H1 (cell line): ENCODE data around the gene FNDC3A. TPM values are rescaled to one million over a fixed set of nuclear protein-coding genes. Genes with fewer than 3 reads are reported as not detected.

ENCODE experiments used
- CTCF ChIA-PET: fragments of 300-600 bp; sonication (Branson Sonifier 250); formaldehyde crosslinking; loops from one replicate; lab custom pipeline; 2021; ENCODE audit not compliant: partially characterized antibody; lab: Charles Lee
- POLR2A ChIA-PET: fragments of 300-600 bp; sonication (Branson Sonifier 250); formaldehyde crosslinking; loops from one replicate; lab custom pipeline; 2021; ENCODE audit warnings: inconsistent platforms; ENCODE audit not compliant: partially characterized antibody; lab: Charles Lee
- DNase-seq, 2 experiments: peaks; one replicate each; pipeline versions ENCODE4 v3.0.0 to v3.0.0-alpha.2; 2010 to 2022; ENCODE audit warnings: low spot score in 2 of 2, low read depth in 1 of 2, mixed read lengths in 1 of 2
- FAIRE-seq: peaks from 2 replicates; lab custom pipeline; 2011; peaks lifted over from hg19 to GRCh38; lab: Jason Lieb, UNC
- H2AFZ ChIP-seq: 2 replicates; pipeline ENCODE4 v1.8.1; 2012; ENCODE audit warnings: low read length, inconsistent platforms
- H2AK5ac ChIP-seq: 2 replicates; pipeline ENCODE4 v1.6.1; 2013; ENCODE audit warnings: low read depth, low read length
- H2BK120ac ChIP-seq: replicated peaks from 2 replicates; pipeline ENCODE3; 2013; ENCODE audit warnings: low read depth, low read length, inconsistent platforms
- H2BK12ac ChIP-seq: 2 replicates; pipeline ENCODE4 v1.6.1; 2013; ENCODE audit warnings: low read depth, low read length
- H2BK15ac ChIP-seq: 2 replicates; pipeline ENCODE4 v1.6.1; 2013; ENCODE audit warnings: low read length
- H2BK20ac ChIP-seq: 2 replicates; pipeline ENCODE4 v1.6.1; 2013; ENCODE audit warnings: low read length
- H2BK5ac ChIP-seq: 2 replicates; pipeline ENCODE4 v1.6.1; 2013; ENCODE audit warnings: low read depth, low read length
- H3K14ac ChIP-seq: 2 replicates; pipeline ENCODE4 v1.6.1; 2013; ENCODE audit warnings: inconsistent platforms; ENCODE audit not compliant: insufficient read length
- H3K18ac ChIP-seq: 2 replicates; pipeline ENCODE4 v1.6.1; 2013; ENCODE audit warnings: low read length; ENCODE audit errors: extremely low read depth
- H3K23ac ChIP-seq: 2 replicates; pipeline ENCODE4 v1.6.1; 2013; ENCODE audit warnings: inconsistent platforms; ENCODE audit not compliant: insufficient read length
- H3K23me2 ChIP-seq: 2 replicates; pipeline ENCODE4 v1.6.1; 2013; ENCODE audit warnings: low read depth, low read length
- H3K27ac ChIP-seq: 2 replicates; pipeline ENCODE4 v1.6.1; 2011; ENCODE audit warnings: low read depth, low read length, inconsistent platforms
- H3K27me3 ChIP-seq, 4 experiments: replicated peaks in 1 of 4; 1 replicate in 1 of 4; 2 replicates in 3 of 4; pipeline versions ENCODE4 v1.6.1 to v1.8.1; 2011 to 2013; ENCODE audit warnings: low read length in 3 of 4, mild to moderate bottlenecking in 3 of 4, inconsistent platforms in 2 of 4, mixed read lengths in 2 of 4, moderate library complexity in 1 of 4; ENCODE audit not compliant: control insufficient read depth in 3 of 4, insufficient read depth in 3 of 4; ENCODE audit errors: extremely low read depth in 1 of 4
- H3K36me3 ChIP-seq, 4 experiments: 2 replicates each; pipeline versions ENCODE4 v1.6.1 to v1.8.1; 2011 to 2013; ENCODE audit warnings: mild to moderate bottlenecking in 4 of 4, low read length in 3 of 4, moderate library complexity in 2 of 4, control low read depth in 1 of 4, inconsistent platforms in 1 of 4; ENCODE audit not compliant: insufficient read depth in 4 of 4, control insufficient read depth in 2 of 4
- H3K4ac ChIP-seq: replicated peaks from 2 replicates; pipeline ENCODE3; 2013; ENCODE audit warnings: low read length, low read depth, mixed read lengths, inconsistent platforms; ENCODE audit not compliant: insufficient read length
- H3K4me1 ChIP-seq, 4 experiments: replicated peaks in 1 of 4; 1 replicate in 1 of 4; 2 replicates in 3 of 4; pipeline versions ENCODE4 v1.6.1 to v1.8.1; 2011 to 2013; ENCODE audit warnings: low read length in 3 of 4, inconsistent platforms in 2 of 4, mixed read lengths in 1 of 4; ENCODE audit not compliant: insufficient read depth in 4 of 4, control insufficient read depth in 3 of 4
- H3K4me2 ChIP-seq, 2 experiments: 2 replicates each; pipeline versions ENCODE4 v1.6.1 to v1.8.1; 2011 to 2013; ENCODE audit warnings: low read depth in 2 of 2, low read length in 2 of 2, control low read depth in 1 of 2, inconsistent platforms in 1 of 2, mild to moderate bottlenecking in 1 of 2; ENCODE audit not compliant: insufficient read depth in 1 of 2
- H3K4me3 ChIP-seq, 4 experiments: fragments of 200-600, 300-600 bp in 1 of 4; sonication (generic), shearing (Covaris generic), sonication (Bioruptor Twin) in 1 of 4; 2 replicates each; pipeline versions ENCODE4 v1.5.1 to v1.8.1; 2011 to 2016; ENCODE audit warnings: low read length in 4 of 4, low read depth in 3 of 4, control low read depth in 2 of 4, inconsistent platforms in 2 of 4, mild to moderate bottlenecking in 2 of 4, mixed read lengths in 1 of 4, moderate library complexity in 1 of 4; ENCODE audit not compliant: insufficient read depth in 2 of 4; ENCODE audit errors: extremely low read depth in 1 of 4
- H3K56ac ChIP-seq: replicated peaks from 2 replicates; pipeline ENCODE3; 2013; ENCODE audit warnings: low read depth, mild to moderate bottlenecking, mixed read lengths, low read length, inconsistent platforms; ENCODE audit not compliant: insufficient read length
- H3K79me1 ChIP-seq: 2 replicates; pipeline ENCODE4 v1.6.1; 2013; ENCODE audit warnings: low read depth, low read length, control low read depth
- H3K79me2 ChIP-seq, 2 experiments: 2 replicates each; pipeline versions ENCODE4 v1.6.1 to v1.8.1; 2012 to 2013; ENCODE audit warnings: low read length in 2 of 2, mild to moderate bottlenecking in 2 of 2, inconsistent platforms in 1 of 2; ENCODE audit not compliant: insufficient read depth in 2 of 2, control insufficient read depth in 1 of 2
- H3K9ac ChIP-seq, 4 experiments: replicated peaks in 1 of 4; 1 replicate in 1 of 4; 2 replicates in 3 of 4; pipeline versions ENCODE4 v1.6.1 to v1.8.1; 2011 to 2013; ENCODE audit warnings: low read depth in 3 of 4, low read length in 3 of 4, control low read depth in 2 of 4, mild to moderate bottlenecking in 2 of 4, moderate library complexity in 2 of 4, inconsistent platforms in 1 of 4; ENCODE audit errors: extremely low read depth in 1 of 4
- H3K9me3 ChIP-seq, 2 experiments: 2 replicates each; pipeline versions ENCODE4 v1.6.1 to v1.8.1; 2012 to 2013; ENCODE audit warnings: mild to moderate bottlenecking in 2 of 2, moderate library complexity in 2 of 2, control low read depth in 1 of 2, inconsistent platforms in 1 of 2, low read depth in 1 of 2, low read length in 1 of 2, mixed read lengths in 1 of 2; ENCODE audit not compliant: insufficient read depth in 2 of 2
- H4K20me1 ChIP-seq, 2 experiments: replicated peaks in 1 of 2; 2 replicates each; pipeline versions ENCODE3 to v1.8.1; 2011 to 2013; ENCODE audit warnings: inconsistent platforms in 2 of 2, low read length in 2 of 2, mild to moderate bottlenecking in 1 of 2; ENCODE audit not compliant: insufficient read depth in 2 of 2, control insufficient read depth in 1 of 2
- H4K5ac ChIP-seq: 2 replicates; pipeline ENCODE4 v1.6.1; 2013; ENCODE audit warnings: low read length, low read depth, mixed read lengths, inconsistent platforms; ENCODE audit not compliant: insufficient read length
- H4K8ac ChIP-seq: 2 replicates; pipeline ENCODE4 v1.8.0; 2013; ENCODE audit warnings: mild to moderate bottlenecking, moderate library complexity, low read length, inconsistent platforms; ENCODE audit not compliant: insufficient read depth; ENCODE audit errors: extremely low read depth
- H4K91ac ChIP-seq: replicated peaks from 2 replicates; pipeline ENCODE3; 2013; ENCODE audit warnings: low read length, mixed read lengths, inconsistent platforms; ENCODE audit not compliant: insufficient read length
- CHD2 ChIP-seq: IDR thresholded peaks from 2 replicates; pipeline ENCODE4 v1.6.1; 2012; ENCODE audit warnings: low read length, improper control_type of control experiment
- EGR1 ChIP-seq: IDR thresholded peaks from 2 replicates; pipeline ENCODE4 v1.6.1; 2011; ENCODE audit warnings: low read depth, low read length, borderline replicate concordance
- MAFK ChIP-seq: IDR thresholded peaks from 2 replicates; pipeline ENCODE4 v1.6.1; 2012; ENCODE audit warnings: low read depth, mild to moderate bottlenecking, improper control_type of control experiment, low read length
- SUZ12 ChIP-seq: fragments of 200-600 bp; sonication (generic); IDR thresholded peaks from 2 replicates; pipeline ENCODE4 v1.6.1; 2012; ENCODE audit warnings: mild to moderate bottlenecking, inconsistent platforms, low read length, moderate library complexity, mixed read lengths
- WGBS, 2 experiments: shearing (Covaris generic) in 1 of 2; methylation state at CpG; one replicate each; pipeline versions ENCODE4 v1.1.6 to v1.1.7; 2013 to 2015; ENCODE audit warnings: low lambda C conversion rate in 2 of 2, mixed read lengths in 2 of 2, inconsistent platforms in 1 of 2, low coverage in 1 of 2, missing lambda C conversion rate in 1 of 2; ENCODE audit not compliant: insufficient replicate concordance in 2 of 2, insufficient coverage in 1 of 2, insufficient read length in 1 of 2; ENCODE audit errors: extremely low coverage in 1 of 2, missing lambda C conversion rate in 1 of 2; 5-methylcytosine and 5-hydroxymethylcytosine counted together
- polyA plus RNA-seq, 7 experiments: library from polyadenylated mRNA; depleted of rRNA in 3 of 7; stranded (reverse) in 5 of 7; unstranded in 2 of 7; fragments of >200 nt in 5 of 7; fragments of 200-250 nt in 2 of 7; gene quantifications; 1 replicate in 5 of 7; 2 replicates in 1 of 7; 4 replicates in 1 of 7; pipeline versions ENCODE4 v1.2.1 to v1.2.3, GENCODE V29; 2011 to 2013; ENCODE audit warnings: missing spikeins in 2 of 7, mixed read lengths in 2 of 7
- total RNA-seq: library from RNA; stranded (reverse); fragmentation: NEBNext Ultra II Directional; extraction: Animal tissue kit (Norgen Biotek cat#: 25700); gene quantifications from 2 replicates; pipeline ENCODE4 v1.2.1, GENCODE V29; 2021

FNDC3A gene
- total and polyA plus RNA-seq, 2 of the 8 experiments (the other 6 are each of a cell fraction or from before 2014, with no cell fraction given), result 14.6 to 26.0 TPM

DNA sequence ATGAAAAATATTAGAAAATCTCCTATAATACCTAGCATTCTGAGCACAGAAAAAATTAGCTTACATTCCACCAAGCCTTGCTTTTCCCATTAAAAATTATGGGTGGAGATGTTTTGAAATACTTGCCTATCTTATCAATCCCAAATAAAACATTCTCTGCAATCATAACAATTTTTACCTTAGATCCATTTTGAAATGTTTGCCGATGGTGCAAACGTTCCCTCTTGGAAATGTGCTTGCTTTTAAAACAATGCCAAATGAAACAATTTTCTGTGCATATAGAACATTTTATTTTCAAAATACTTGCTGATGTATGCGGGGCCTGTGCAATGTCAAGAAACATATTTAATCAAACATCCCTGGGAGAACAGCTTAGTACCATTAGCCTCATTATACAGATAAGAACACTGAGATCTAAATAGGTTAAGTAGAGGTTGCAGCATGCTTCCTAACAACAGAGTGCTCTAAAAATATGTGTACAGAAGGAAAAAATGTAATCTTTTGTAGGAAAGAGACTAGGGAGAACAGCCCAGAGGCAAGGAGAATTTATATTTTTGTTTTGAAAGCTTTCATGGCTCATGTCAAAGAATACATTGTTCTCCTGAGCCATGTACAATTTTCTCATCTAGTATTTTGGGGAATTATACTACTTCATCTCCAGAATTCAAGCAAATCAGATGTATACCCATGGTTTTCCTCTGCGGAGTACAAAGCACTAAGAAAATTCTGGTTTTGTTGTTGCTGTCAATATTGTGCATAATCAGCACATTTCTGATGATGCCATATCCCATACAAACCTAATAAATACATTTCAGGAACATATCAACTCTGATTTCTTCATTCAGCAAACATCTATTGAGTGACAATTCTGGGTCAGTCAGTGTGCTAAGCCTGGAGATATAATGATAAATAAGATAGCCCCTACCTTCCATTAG lies 25.9 kb upstream of the FNDC3A start:
- no peak overlapping the region for H4K91ac ChIP-seq
- ChIA-PET POLR2A (no interaction called here), CTCF (interaction anchor here (0.7 kb wide), 1 partner anchor 178 kb away, joined by 3 read pairs; no protein-coding TSS in a partner anchor)
- TF ChIP-seq SUZ12 (no peak), MAFK (peak; percentile 32; the same call in 1 of the 2 replicates), CHD2 (no peak), EGR1 (no peak)
- H2BK120ac ChIP-seq, result no peak overlapping the region
- no peak overlapping the region for H2BK20ac ChIP-seq
- H3K27me3 ChIP-seq, result no peaks in the 10 kb centered on the region
- H4K8ac ChIP-seq, result no peak overlapping the region
- H2BK5ac ChIP-seq, result no peak overlapping the region
- DNase-seq, result no peak
- no peaks in the 10 kb centered on the region for H3K23me2 ChIP-seq
- H3K79me1 ChIP-seq, result no peaks in the 10 kb centered on the region
- 67% methylated on average over 4 of the region's 4 CpGs; no CpG with 5 or more reads in 1 of the 2 experiments for WGBS, 2 experiments
- H3K4me3 ChIP-seq, result no peak overlapping the region
- no peaks in the 10 kb centered on the region for H4K20me1 ChIP-seq
- no peak overlapping the region for H2BK12ac ChIP-seq
- H3K9ac ChIP-seq, result no peak overlapping the region
- no peaks in the 10 kb centered on the region for H3K9me3 ChIP-seq
- H3K18ac ChIP-seq, result no peak overlapping the region
- no peak overlapping the region for H3K4ac ChIP-seq
- H2AK5ac ChIP-seq, result no peak overlapping the region
- no peak overlapping the region for H3K4me2 ChIP-seq
- H3K4me1 ChIP-seq, result 0 out of 7 replicates have a peak, but pooled peaks cover 0 to 2% (median 0%) of the 10 kb centered on the region in 4 experiments
- no peak overlapping the region for H2BK15ac ChIP-seq
- no peak overlapping the region for H2AFZ ChIP-seq
- H3K36me3 ChIP-seq, result no peaks in the 10 kb centered on the region
- no peak overlapping the region for H3K14ac ChIP-seq
- no peak overlapping the region for H4K5ac ChIP-seq
- H3K23ac ChIP-seq, result no peak overlapping the region
- H3K56ac ChIP-seq, result no peak overlapping the region
- H3K79me2 ChIP-seq, result no peaks in the 10 kb centered on the region
- no peak for FAIRE-seq
- no peak overlapping the region for H3K27ac ChIP-seq
